GM12891 (cell line): ENCODE data around the gene ABCC1.

Source experiments
- PAX5 ChIP-seq: IDR thresholded peaks from 2 replicates; pipeline ENCODE4 v1.6.1; 2011; ENCODE audit warnings: low read length, moderate library complexity, mild to moderate bottlenecking; ENCODE audit not compliant: insufficient read depth, severe bottlenecking
- POLR2A ChIP-seq: IDR thresholded peaks from 2 replicates; pipeline ENCODE4 v1.6.1; 2011; ENCODE audit warnings: low read depth, low read length, control low read depth
- POLR2AphosphoS5 ChIP-seq: IDR thresholded peaks from 2 replicates; pipeline ENCODE4 v1.6.1; 2011; ENCODE audit warnings: low read depth, low read length, control low read depth
- POU2F2 ChIP-seq: IDR thresholded peaks from 2 replicates; pipeline ENCODE4 v1.6.1; 2011; ENCODE audit warnings: low read depth, mild to moderate bottlenecking, control low read depth, low read length, moderate library complexity
- TAF1 ChIP-seq: IDR thresholded peaks from 2 replicates; pipeline ENCODE4 v1.6.1; 2011; ENCODE audit warnings: low read depth, low read length, control low read depth

DNA sequence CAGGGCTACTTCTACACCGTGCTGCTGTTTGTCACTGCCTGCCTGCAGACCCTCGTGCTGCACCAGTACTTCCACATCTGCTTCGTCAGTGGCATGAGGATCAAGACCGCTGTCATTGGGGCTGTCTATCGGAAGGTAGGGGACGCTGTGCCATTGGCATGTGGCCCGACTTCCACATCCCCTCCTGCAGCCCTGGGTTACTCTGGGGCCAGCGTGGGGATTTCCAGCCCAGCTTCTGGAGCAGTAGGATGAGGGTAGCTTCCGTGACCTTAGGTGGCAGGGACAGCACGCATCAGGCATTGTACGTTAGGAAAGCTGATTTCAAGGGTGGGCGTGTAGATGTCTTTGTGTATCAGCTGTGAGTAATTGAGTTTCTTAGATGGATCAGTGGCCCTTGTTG is 96.5 kb downstream of the ABCC1 start:
- TF ChIP-seq POLR2AphosphoS5: no peak
- TF ChIP-seq TAF1: no peak
- no peak for TF ChIP-seq PAX5
- TF ChIP-seq POLR2A: no peak
- TF ChIP-seq POU2F2: no peak
